ENCODE data around the gene EXD2. TPM values are rescaled to one million over a fixed set of nuclear protein-coding genes. Genes with fewer than 3 reads are reported as not detected.
"Not testable (repeated sequence)": the region's sequence is repeated elsewhere in the genome, so short reads cannot be mapped to it uniquely, and the experiment has no call there.

EXD2 gene
- total and polyA plus RNA-seq, 7 donors: 1.8 to 18.0 (median 14.7) TPM

GRCh38 chr14:69208666-69209065, 17.4 kb downstream of the EXD2 start:
- Histone ChIP-seq H3K27me3 (no peaks in the 10 kb centered on the region), H3K4me3 (no peak overlapping the region), H3K27ac (no peak overlapping the region), H3K9me3 (no peaks in the 10 kb centered on the region), H3K4me1 (no peaks in the 10 kb centered on the region), H3K36me3 (peaks cover 0 to 41% (median 7%) of the 10 kb centered on the region in 4 donors)
- DNase-seq: no peak
- intact Hi-C loops (cut with DNase I): no loop called here
- WGBS, 2 donors: 38 to 76% methylated on average over 5 of the region's 5 CpGs
- no peak for TF ChIP-seq POLR2AphosphoS5 (IDR thresholded peaks at IDR 0.05)
- TF ChIP-seq POLR2A (IDR thresholded peaks at IDR 0.05): no peak
- no peak for TF ChIP-seq EP300 (IDR thresholded peaks at IDR 0.05)
- no peak for TF ChIP-seq CTCF (IDR thresholded peaks at IDR 0.05)

- no peaks in the 10 kb centered on the region for H3K27me3 ChIP-seq
- WGBS, 2 donors: 26 to 66% methylated on average over 2 of the region's 2 CpGs
- no peak for TF ChIP-seq CTCF (IDR thresholded peaks at IDR 0.05)
- peak in 2 of 4 donors; percentile 43 to 44 for TF ChIP-seq POLR2AphosphoS5 (IDR thresholded peaks at IDR 0.05)
- no peak for TF ChIP-seq POLR2A (IDR thresholded peaks at IDR 0.05)
- H3K4me3 ChIP-seq: no peak overlapping the region
- peaks cover 0 to 6% (median 0%) of the 10 kb centered on the region in 4 donors for H3K4me1 ChIP-seq
- no peak for DNase-seq
- no peaks in the 10 kb centered on the region for H3K9me3 ChIP-seq
- peak overlapping the region in 2 of 4 donors; percentile 23 to 25 for H3K27ac ChIP-seq
- intact Hi-C loops (cut with DNase I): no loop called here
- peaks cover 0 to 40% (median 6%) of the 10 kb centered on the region in 4 donors for H3K36me3 ChIP-seq
Measured at GRCh38 chr14:69214393-69214792, 23.1 kb downstream of the EXD2 start.

- H3K27me3 ChIP-seq; H3K4me1 ChIP-seq; DNase-seq; H3K9me3 ChIP-seq; intact Hi-C loops (cut with DNase I); H3K4me3 ChIP-seq; H3K27ac ChIP-seq: not testable (repeated sequence)
- H3K36me3 ChIP-seq: peaks cover 0 to 12% (median 0%) of the 10 kb centered on the region in 4 donors
- WGBS, 2 donors: 86 to 95% methylated on average over 2 to 3 of the region's 3 CpGs
Measured at GRCh38 chr14:69217663-69218062, 26.4 kb downstream of the EXD2 start.

- H3K9me3 ChIP-seq: no peaks in the 10 kb centered on the region
- no peak overlapping the region for H3K4me3 ChIP-seq
- DNase-seq: no peak
- peaks cover 0 to 25% (median 5%) of the 10 kb centered on the region in 4 donors for H3K36me3 ChIP-seq
- TF ChIP-seq CTCF (IDR thresholded peaks at IDR 0.05): no peak
- TF ChIP-seq EP300 (IDR thresholded peaks at IDR 0.05): no peak
- TF ChIP-seq POLR2AphosphoS5 (IDR thresholded peaks at IDR 0.05): no peak
- TF ChIP-seq POLR2A (IDR thresholded peaks at IDR 0.05): no peak
- peaks cover 0 to 16% (median 10%) of the 10 kb centered on the region in 4 donors for H3K4me1 ChIP-seq
- no peak overlapping the region for H3K27ac ChIP-seq
- no peaks in the 10 kb centered on the region for H3K27me3 ChIP-seq
- WGBS, 2 donors: 94 to 95% methylated on average over 4 of the region's 4 CpGs
- intact Hi-C loops (cut with DNase I): no loop called here
Measured at GRCh38 chr14:69224946-69225345, 33.6 kb downstream of the EXD2 start.

- intact Hi-C loops (cut with DNase I): no loop called here
- TF ChIP-seq CTCF (IDR thresholded peaks at IDR 0.05): no peak
- TF ChIP-seq POLR2AphosphoS5 (IDR thresholded peaks at IDR 0.05): no peak
- TF ChIP-seq POLR2A (IDR thresholded peaks at IDR 0.05): no peak
- no peak for TF ChIP-seq EP300 (IDR thresholded peaks at IDR 0.05)
- Histone ChIP-seq H3K4me3 (no peak overlapping the region), H3K27ac (peak overlapping the region; percentile 6 to 61 (median 38)), H3K9me3 (no peaks in the 10 kb centered on the region), H3K36me3 (peaks cover under 1 to 37% (median 6%) of the 10 kb centered on the region in 4 donors), H3K27me3 (no peaks in the 10 kb centered on the region), H3K4me1 (peaks cover 0 to 16% (median 10%) of the 10 kb centered on the region in 4 donors)
- WGBS, 2 donors: 81 to 84% methylated on average over 9 of the region's 9 CpGs
- no peak for DNase-seq
Measured at GRCh38 chr14:69226178-69226577, 34.9 kb downstream of the EXD2 start.
